ENCODE results near the gene ZNF611. TPM values are rescaled to one million over a fixed set of nuclear protein-coding genes. Genes with fewer than 3 reads are reported as not detected.

Gene ZNF611
- 2.0 to 3.9 TPM (median 2.5 TPM) in 5 replicates for total RNA-seq (2022; extraction: Qiagen RNA extraction; ENCODE audit: low read depth)

GRCh38 chr19:52734893-52735661 is at the start of gene ZNF611:
Gene ZNF611 (minus strand): TSS chr19:52735044. CDS start chr19:52715894, 19,150 bp downstream.

Other genes starting within 250 kb of the ZNF611 start
- 0.03 to 0.65 TPM (median 0.17 TPM) in 4 of 5 replicates, not detected in the other for gene ZNF808, start 207.4 kb downstream of the ZNF611 start, total RNA-seq (2022; extraction: Qiagen RNA extraction; ENCODE audit: low read depth)
- gene ZNF701, start 164.8 kb downstream of the ZNF611 start, total RNA-seq (2022; extraction: Qiagen RNA extraction; ENCODE audit: low read depth) = 0.04 to 0.17 TPM (median 0.14 TPM) in 4 of 5 replicates, not detected in the other
- 0.07 to 0.28 TPM (median 0.17 TPM) in 4 of 5 replicates, not detected in the other for gene ZNF83, start 96.7 kb downstream of the ZNF611 start, total RNA-seq (2022; extraction: Qiagen RNA extraction; ENCODE audit: low read depth)
- gene ZNF600, start 51.7 kb upstream of the ZNF611 start, total RNA-seq (2022; extraction: Qiagen RNA extraction; ENCODE audit: low read depth) = 0.18 to 0.33 TPM (median 0.25 TPM) in 4 of 5 replicates, not detected in the other
- gene ZNF28, start 86.6 kb upstream of the ZNF611 start, total RNA-seq (2022; extraction: Qiagen RNA extraction; ENCODE audit: low read depth) = 0.42 to 2.6 TPM (median 1.7 TPM) in 5 replicates
- 0.44 to 1.1 TPM (median 0.58 TPM) in 5 replicates for gene ZNF468, start 122.6 kb upstream of the ZNF611 start, total RNA-seq (2022; extraction: Qiagen RNA extraction; ENCODE audit: low read depth)
- not detected in 5 replicates for gene ZNF320, start 162.6 kb upstream of the ZNF611 start, total RNA-seq (2022; extraction: Qiagen RNA extraction; ENCODE audit: low read depth)
- gene ZNF888, start 188.4 kb upstream of the ZNF611 start, total RNA-seq (2022; extraction: Qiagen RNA extraction; ENCODE audit: low read depth) = 0.01 TPM in 1 of 5 replicates, not detected in the others
- gene ZNF816, start 227.8 kb upstream of the ZNF611 start, total RNA-seq (2022; extraction: Qiagen RNA extraction; ENCODE audit: low read depth) = 0.08 to 0.13 TPM in 2 of 5 replicates, not detected in the others

Data from A549 treated with CpdA at 1 μM for 4 hours (cell line).